Small intestine (tissue), 7 donors: ENCODE measurements around the gene FOXC2. TPM values are rescaled to one million over a fixed set of nuclear protein-coding genes. Genes with fewer than 3 reads are reported as not detected.

Experiments used
- DNase-seq, 2 donors: peaks; one replicate each; pipeline versions ENCODE4 v3.0.0 to v3.0.0-alpha.2; 2013
- FAIRE-seq: peaks from 2 replicates; lab custom pipeline; 2012; peaks lifted over from hg19 to GRCh38; lab: Jason Lieb, UNC
- H3K27ac ChIP-seq, 3 donors: one replicate each; pipeline ENCODE4 v1.5.1; 2013; ENCODE audit warnings: low read length in 2 of 3, mild to moderate bottlenecking in 2 of 3, control low read depth in 1 of 3, inconsistent platforms in 1 of 3, low read depth in 1 of 3, moderate library complexity in 1 of 3
- H3K27me3 ChIP-seq, 3 donors: one replicate each; pipeline ENCODE4 v1.6.1; 2013; ENCODE audit warnings: low read length in 3 of 3, inconsistent platforms in 1 of 3; ENCODE audit not compliant: control insufficient read depth in 3 of 3, insufficient read depth in 3 of 3
- H3K36me3 ChIP-seq, 3 donors: one replicate each; pipeline ENCODE4 v1.6.1; 2013; ENCODE audit warnings: low read length in 3 of 3, inconsistent platforms in 1 of 3, low read depth in 1 of 3, mild to moderate bottlenecking in 1 of 3, moderate library complexity in 1 of 3; ENCODE audit not compliant: control insufficient read depth in 3 of 3, insufficient read depth in 2 of 3
- H3K4me1 ChIP-seq, 3 donors: one replicate each; pipeline ENCODE4 v1.6.1; 2013; ENCODE audit warnings: low read length in 2 of 3, inconsistent platforms in 1 of 3, low read depth in 1 of 3, mild to moderate bottlenecking in 1 of 3, moderate library complexity in 1 of 3; ENCODE audit not compliant: control insufficient read depth in 3 of 3, insufficient read depth in 2 of 3
- H3K4me3 ChIP-seq, 3 donors: one replicate each; pipeline ENCODE4 v1.5.1; 2013; ENCODE audit warnings: low read length in 3 of 3, control low read depth in 1 of 3, inconsistent platforms in 1 of 3, low read depth in 1 of 3, mild to moderate bottlenecking in 1 of 3, moderate library complexity in 1 of 3
- H3K9me3 ChIP-seq, 2 donors: one replicate each; pipeline ENCODE4 v1.6.1; 2013; ENCODE audit warnings: low read depth in 1 of 2, low read length in 1 of 2; ENCODE audit not compliant: control insufficient read depth in 2 of 2, insufficient read depth in 1 of 2
- WGBS, 3 donors: extraction: QIAGEN DNeasy Blood & Tissue Kit; methylation state at CpG; one replicate each; pipeline ENCODE4 v1.1.7; 2013; 5-methylcytosine and 5-hydroxymethylcytosine counted together
- polyA plus RNA-seq, 4 donors: library from polyadenylated mRNA; stranded (reverse) in 3 of 4; unstranded in 1 of 4; fragments of 200-250 nt in 3 of 4; fragments of 120-200 nt in 1 of 4; gene quantifications; one replicate each; pipeline versions ENCODE4 v1.2.1 to v1.2.3, GENCODE V29; 2013
- donor health status: healthy with polysubstance abuse.
- donor health status: control.
- donor health status: control.
- donor health status: Bipolar disorder and iron deficiency.
- donor health status: healthy.

FOXC2 gene
- polyA plus RNA-seq, 4 donors, result 0.13 to 0.97 TPM; not detected in 2

DNA sequence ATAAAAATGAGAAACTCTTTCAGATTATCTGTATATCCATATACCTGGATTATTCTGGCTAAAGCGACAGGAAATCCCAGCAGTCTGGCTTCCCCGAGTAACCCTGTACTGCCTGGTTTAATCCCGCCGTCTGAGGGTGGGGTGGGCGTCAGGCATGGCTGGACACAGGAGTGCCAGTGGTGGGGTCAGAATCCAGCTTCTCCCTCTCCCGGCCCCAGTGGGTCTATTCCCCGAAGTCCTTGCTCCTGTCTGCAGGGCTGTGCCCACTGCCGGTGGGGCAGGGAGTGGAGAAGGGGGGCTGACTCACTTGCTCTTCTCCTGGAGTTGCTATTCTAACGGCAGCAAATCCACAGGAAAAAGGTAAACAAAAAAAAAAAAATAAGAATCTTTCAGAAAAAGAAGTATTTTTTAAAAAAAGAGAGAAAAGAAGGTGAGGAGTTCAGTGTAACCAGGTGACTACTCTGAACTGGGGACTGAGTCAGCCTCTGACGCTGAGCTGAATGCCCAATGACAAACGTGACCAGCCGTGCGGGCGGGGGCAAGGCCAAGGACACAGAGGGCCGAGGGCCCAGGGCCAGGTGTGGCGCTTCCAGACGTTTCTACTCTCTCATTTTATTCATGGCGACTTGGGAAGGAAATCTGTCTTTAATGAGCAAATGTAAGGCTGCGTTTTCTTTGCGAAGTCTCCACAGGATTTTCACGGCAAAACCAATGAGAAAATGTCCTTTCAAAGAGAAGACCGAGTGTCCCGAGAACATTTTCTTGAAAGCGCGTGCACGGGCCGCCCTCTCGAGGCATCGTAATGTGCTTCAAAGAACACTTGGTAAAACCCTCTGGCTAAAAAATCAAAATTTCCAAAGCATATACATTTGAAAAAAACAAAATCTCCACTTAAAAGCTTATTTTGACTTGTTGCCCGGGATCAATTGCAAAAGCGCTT, 36.1 kb upstream of the FOXC2 start:
- H3K4me1 ChIP-seq, result no peaks in the 10 kb centered on the region
- no peak for FAIRE-seq

DNA sequence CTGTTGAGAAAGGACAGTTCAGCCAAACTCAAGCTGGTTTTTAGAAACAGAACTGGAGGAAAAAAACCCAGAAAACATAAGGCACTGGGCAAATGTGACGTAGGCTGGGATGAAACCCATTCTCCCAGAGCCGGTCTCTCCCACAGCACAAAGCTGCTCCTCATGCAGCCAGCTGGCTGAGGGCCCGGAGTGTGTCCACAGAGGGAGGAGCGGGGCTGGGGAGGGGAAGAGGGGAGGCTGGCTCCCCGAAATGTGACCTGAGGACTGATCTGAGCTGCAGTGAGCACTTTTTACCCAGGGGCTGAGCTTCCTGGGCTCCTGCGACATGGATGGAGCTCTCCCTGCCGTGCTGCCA, 35.5 kb upstream of the FOXC2 start:
- WGBS, 3 donors, result 68 to 86% (median 75%) methylated on average over 6 to 7 of the region's 7 CpGs
- no peak for FAIRE-seq
- H3K27ac ChIP-seq, result peak overlapping the region in 2 of 3 donors; percentile 45 to 57

More for the DNA sequence above, 36.1 kb upstream of the FOXC2 start:
- 73 to 83% (median 82%) methylated on average over 31 of the region's 31 CpGs for WGBS, 3 donors
- H3K36me3 ChIP-seq, result peaks cover 3 to 25% (median 4%) of the 10 kb centered on the region in 3 donors
- H3K27me3 ChIP-seq, result no peaks in the 10 kb centered on the region
- H3K4me3 ChIP-seq, result no peak overlapping the region
- DNase-seq, result no peak
- no peaks in the 10 kb centered on the region for H3K9me3 ChIP-seq
- peak overlapping the region in 2 of 3 donors; percentile 45 to 59 for H3K27ac ChIP-seq

DNA sequence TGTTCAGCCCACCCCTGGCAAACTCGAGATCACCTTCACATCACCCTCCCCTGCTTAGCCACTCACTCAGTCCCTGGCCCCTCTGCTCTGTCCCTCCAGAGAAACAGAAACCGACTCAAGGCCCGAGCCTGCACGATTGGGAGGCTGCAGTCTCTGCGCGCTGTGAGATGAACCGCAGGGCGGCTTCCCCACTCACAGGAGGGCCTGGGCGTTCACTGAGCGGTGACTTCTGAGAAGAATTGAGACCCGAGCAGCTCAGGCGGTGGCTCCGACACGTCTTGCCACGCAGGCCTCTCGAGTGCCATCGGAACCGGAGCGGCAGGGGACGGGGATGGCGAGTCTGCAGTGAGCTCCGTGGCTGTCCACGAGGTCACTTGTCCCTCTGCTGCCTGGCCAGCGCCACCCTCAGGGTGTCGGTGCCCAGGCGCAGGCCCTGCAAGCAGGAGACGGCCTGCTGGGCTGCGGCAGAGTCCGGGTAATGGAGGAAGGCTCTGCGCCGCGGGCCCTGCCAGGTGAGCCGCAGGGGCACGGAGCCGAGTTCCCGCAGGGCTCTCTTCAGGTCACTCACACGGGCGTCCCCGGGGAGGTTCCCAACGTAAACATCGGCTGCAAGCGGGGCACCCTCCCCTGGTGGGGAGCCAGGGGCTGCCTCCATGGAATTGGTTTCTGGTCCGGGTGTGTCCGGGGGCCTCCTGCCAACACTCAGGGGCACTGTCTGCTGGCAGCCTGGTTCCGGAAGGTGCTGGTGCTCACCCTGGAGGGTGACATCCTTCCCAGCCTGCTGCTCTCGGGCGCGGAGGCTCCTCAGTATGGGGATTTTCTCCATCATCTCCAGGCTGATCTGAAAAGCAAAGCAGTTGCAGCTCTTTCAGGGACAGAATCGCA, 34.7 kb upstream of the FOXC2 start:
- H3K36me3 ChIP-seq, result peaks cover 4 to 29% (median 5%) of the 10 kb centered on the region in 3 donors
- no peak for DNase-seq
- no peaks in the 10 kb centered on the region for H3K27me3 ChIP-seq
- H3K4me1 ChIP-seq, result no peaks in the 10 kb centered on the region
- H3K4me3 ChIP-seq, result no peak overlapping the region
- peak overlapping the region in 2 of 3 donors; percentile 17 to 57 for H3K27ac ChIP-seq
- no peak for FAIRE-seq
- H3K9me3 ChIP-seq, result no peaks in the 10 kb centered on the region
- WGBS, 3 donors, result 90 to 93% (median 90%) methylated on average over 47 to 49 of the region's 49 CpGs

More for the DNA sequence above, 35.5 kb upstream of the FOXC2 start:
- H3K9me3 ChIP-seq, result no peaks in the 10 kb centered on the region
- H3K36me3 ChIP-seq, result peaks cover 4 to 26% (median 5%) of the 10 kb centered on the region in 3 donors
- no peak for DNase-seq
- H3K4me3 ChIP-seq, result no peak overlapping the region
- H3K27me3 ChIP-seq, result no peaks in the 10 kb centered on the region
- no peaks in the 10 kb centered on the region for H3K4me1 ChIP-seq

- H3K27ac ChIP-seq, result no peak overlapping the region
- no peaks in the 10 kb centered on the region for H3K27me3 ChIP-seq
- 93 to 96% (median 93%) methylated on average over 7 of the region's 7 CpGs for WGBS, 3 donors
- peaks cover 4 to 29% (median 5%) of the 10 kb centered on the region in 3 donors for H3K36me3 ChIP-seq
- no peaks in the 10 kb centered on the region for H3K9me3 ChIP-seq
- no peaks in the 10 kb centered on the region for H3K4me1 ChIP-seq
- H3K4me3 ChIP-seq, result no peak overlapping the region
- DNase-seq, result no peak
- no peak for FAIRE-seq
Observed at GRCh38 chr16:86532526-86532815, 34.2 kb upstream of the FOXC2 start.

- H3K9me3 ChIP-seq, result no peaks in the 10 kb centered on the region
- H3K27ac ChIP-seq, result no peak overlapping the region
- WGBS, 3 donors, result 96 to 97% (median 96%) methylated on average over 8 of the region's 8 CpGs
- no peaks in the 10 kb centered on the region for H3K27me3 ChIP-seq
- DNase-seq, result no peak
- no peak overlapping the region for H3K4me3 ChIP-seq
- peaks cover 4 to 35% (median 5%) of the 10 kb centered on the region in 3 donors for H3K36me3 ChIP-seq
- no peak for FAIRE-seq
- H3K4me1 ChIP-seq, result no peaks in the 10 kb centered on the region
Observed at GRCh38 chr16:86533076-86533475, 33.6 kb upstream of the FOXC2 start.

- 92 to 94% (median 93%) methylated on average over 8 of the region's 8 CpGs for WGBS, 3 donors
- FAIRE-seq, result no peak
- H3K27ac ChIP-seq, result no peak overlapping the region
- DNase-seq, result no peak
- no peaks in the 10 kb centered on the region for H3K4me1 ChIP-seq
- H3K9me3 ChIP-seq, result no peaks in the 10 kb centered on the region
- H3K4me3 ChIP-seq, result no peak overlapping the region
- H3K36me3 ChIP-seq, result peaks cover 7 to 43% (median 10%) of the 10 kb centered on the region in 3 donors
- no peaks in the 10 kb centered on the region for H3K27me3 ChIP-seq
Observed at GRCh38 chr16:86533767-86534351, 32.8 kb upstream of the FOXC2 start.

- Histone ChIP-seq H3K4me1 (no peaks in the 10 kb centered on the region), H3K36me3 (peaks cover 8 to 50% (median 11%) of the 10 kb centered on the region in 3 donors), H3K27me3 (no peaks in the 10 kb centered on the region), H3K9me3 (no peaks in the 10 kb centered on the region), H3K4me3 (no peak overlapping the region), H3K27ac (no peak overlapping the region)
- DNase-seq (no peak), FAIRE-seq (no peak)
- 86 to 92% (median 87%) methylated on average over 18 of the region's 18 CpGs for WGBS, 3 donors
Observed at GRCh38 chr16:86534779-86535615, 31.6 kb upstream of the FOXC2 start.
